Transverse colon (tissue), 3 donors: Measurements from ENCODE around the gene E4F1.

ENCODE experiments used
- CTCF ChIP-seq, 5 experiments: fragments of 200-600 bp in 3 of 5; fragments of 450-650 bp in 2 of 5; sonication (generic) in 3 of 5; IDR thresholded peaks; 1 replicate in 2 of 5; 2 replicates in 3 of 5; pipeline ENCODE4 v1.5.1; 2016 to 2017; ENCODE audit warnings: antibody characterized with exemption in 5 of 5, inconsistent platforms in 3 of 5, mild to moderate bottlenecking in 2 of 5, moderate library complexity in 1 of 5
- EP300 ChIP-seq: sonication (generic); formaldehyde crosslinking; IDR thresholded peaks from one replicate; pipeline ENCODE4 v1.6.1; 2017; ENCODE audit warnings: antibody characterized with exemption, low read depth

- TF ChIP-seq CTCF (IDR thresholded peaks at IDR 0.05) (no peak), EP300 (no peak)
These were observed 46.3 kb upstream of the E4F1 start for GRCh38 chr16:2177101-2177500.
